Measurements from ENCODE around the gene FDXACB1.

Gene FDXACB1

DNA sequence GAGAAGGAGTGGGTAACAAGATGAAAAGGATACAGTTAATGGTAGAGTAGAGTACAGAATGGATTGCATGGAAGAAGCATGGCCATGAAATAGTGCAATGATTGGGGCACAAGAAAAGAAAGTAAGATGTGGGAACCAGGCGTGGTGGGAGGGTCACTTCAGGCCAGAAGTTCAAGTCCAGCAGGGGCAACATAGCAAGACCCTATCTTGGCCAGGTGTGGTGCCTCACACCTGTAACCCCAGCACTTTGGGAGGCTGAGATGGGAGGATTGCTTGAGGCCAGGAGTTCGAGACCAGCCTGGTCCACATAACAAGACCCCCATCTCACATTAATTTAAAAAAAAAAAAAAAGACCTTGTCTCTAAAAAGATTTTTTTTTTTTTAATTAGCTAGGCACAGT is 38.3 kb upstream of the FDXACB1 start:
- DNase-seq = no peak
- TF ChIP-seq, protein P1, sequence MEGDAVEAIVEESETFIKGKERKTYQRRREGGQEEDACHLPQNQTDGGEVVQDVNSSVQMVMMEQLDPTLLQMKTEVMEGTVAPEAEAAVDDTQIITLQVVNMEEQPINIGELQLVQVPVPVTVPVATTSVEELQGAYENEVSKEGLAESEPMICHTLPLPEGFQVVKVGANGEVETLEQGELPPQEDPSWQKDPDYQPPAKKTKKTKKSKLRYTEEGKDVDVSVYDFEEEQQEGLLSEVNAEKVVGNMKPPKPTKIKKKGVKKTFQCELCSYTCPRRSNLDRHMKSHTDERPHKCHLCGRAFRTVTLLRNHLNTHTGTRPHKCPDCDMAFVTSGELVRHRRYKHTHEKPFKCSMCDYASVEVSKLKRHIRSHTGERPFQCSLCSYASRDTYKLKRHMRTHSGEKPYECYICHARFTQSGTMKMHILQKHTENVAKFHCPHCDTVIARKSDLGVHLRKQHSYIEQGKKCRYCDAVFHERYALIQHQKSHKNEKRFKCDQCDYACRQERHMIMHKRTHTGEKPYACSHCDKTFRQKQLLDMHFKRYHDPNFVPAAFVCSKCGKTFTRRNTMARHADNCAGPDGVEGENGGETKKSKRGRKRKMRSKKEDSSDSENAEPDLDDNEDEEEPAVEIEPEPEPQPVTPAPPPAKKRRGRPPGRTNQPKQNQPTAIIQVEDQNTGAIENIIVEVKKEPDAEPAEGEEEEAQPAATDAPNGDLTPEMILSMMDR (IDR thresholded peaks at IDR 0.05; ENCODE audit: low read depth, low read length) = no peak
- Histone ChIP-seq H3K4me3 (ENCODE audit: low read depth, low read length) (no peak overlapping the region), H3K36me3 (no peaks in the 10 kb centered on the region), H3K9me3 (ENCODE audit: severe bottlenecking) (no peaks in the 10 kb centered on the region), H3K27ac (no peak overlapping the region), H3K27me3 (ENCODE audit: insufficient read depth, low read depth, severe bottlenecking) (no peaks in the 10 kb centered on the region)

DNA sequence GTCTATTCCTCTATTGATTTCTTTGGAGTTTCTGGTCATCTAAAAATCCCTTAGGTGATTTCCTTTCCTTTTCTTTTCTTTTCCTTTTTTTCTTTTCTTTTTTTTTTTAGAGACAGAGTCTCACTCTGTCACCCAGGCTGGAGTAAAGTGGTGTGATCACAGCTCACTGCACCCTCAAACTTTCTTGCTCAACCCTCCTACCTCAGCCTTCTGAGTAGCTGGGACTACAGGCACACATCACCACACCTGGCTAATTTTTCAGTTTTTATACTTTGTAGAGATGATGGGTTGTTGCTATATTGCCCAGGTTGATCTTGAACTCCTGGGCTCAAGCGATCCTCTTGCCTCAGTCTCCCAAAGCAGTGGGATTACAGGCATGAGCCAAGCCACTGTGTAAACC is 37.8 kb upstream of the FDXACB1 start:
- Histone ChIP-seq H3K4me3 (ENCODE audit: low read depth, low read length) (no peak overlapping the region), H3K9me3 (ENCODE audit: severe bottlenecking) (no peaks in the 10 kb centered on the region), H3K27me3 (ENCODE audit: insufficient read depth, low read depth, severe bottlenecking) (no peaks in the 10 kb centered on the region), H3K27ac (no peak overlapping the region), H3K36me3 (no peaks in the 10 kb centered on the region)
- TF ChIP-seq, protein P1 (IDR thresholded peaks at IDR 0.05; ENCODE audit: low read depth, low read length) = no peak
- DNase-seq = no peak

DNA sequence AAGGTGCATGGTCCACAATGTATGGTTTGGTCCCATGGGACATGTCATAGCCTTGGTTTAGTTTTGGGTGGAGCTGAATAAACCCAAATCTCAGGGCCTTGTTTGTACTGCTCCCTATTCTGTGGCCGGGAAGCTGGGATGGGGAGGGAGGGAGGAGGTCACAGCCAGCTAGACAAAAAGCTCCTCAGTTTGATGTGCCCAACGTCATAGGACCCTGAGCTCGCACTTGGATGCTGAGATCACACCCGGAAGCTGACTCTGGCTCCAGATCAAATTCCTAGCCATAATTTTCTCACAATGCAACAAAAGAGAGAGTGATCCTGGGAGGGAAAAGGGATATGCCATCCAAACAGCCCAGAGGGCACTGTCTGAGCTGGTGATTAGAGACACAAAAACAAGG is 35.0 kb upstream of the FDXACB1 start:
- no peak overlapping the region for H3K27ac ChIP-seq
- no peak overlapping the region for H3K4me3 ChIP-seq (ENCODE audit: low read depth, low read length)
- H3K9me3 ChIP-seq (ENCODE audit: severe bottlenecking) = no peaks in the 10 kb centered on the region
- H3K36me3 ChIP-seq = no peaks in the 10 kb centered on the region
- no peak for DNase-seq
- no peaks in the 10 kb centered on the region for H3K27me3 ChIP-seq (ENCODE audit: insufficient read depth, low read depth, severe bottlenecking)
- TF ChIP-seq, protein P1 (IDR thresholded peaks at IDR 0.05; ENCODE audit: low read depth, low read length) = no peak

DNA sequence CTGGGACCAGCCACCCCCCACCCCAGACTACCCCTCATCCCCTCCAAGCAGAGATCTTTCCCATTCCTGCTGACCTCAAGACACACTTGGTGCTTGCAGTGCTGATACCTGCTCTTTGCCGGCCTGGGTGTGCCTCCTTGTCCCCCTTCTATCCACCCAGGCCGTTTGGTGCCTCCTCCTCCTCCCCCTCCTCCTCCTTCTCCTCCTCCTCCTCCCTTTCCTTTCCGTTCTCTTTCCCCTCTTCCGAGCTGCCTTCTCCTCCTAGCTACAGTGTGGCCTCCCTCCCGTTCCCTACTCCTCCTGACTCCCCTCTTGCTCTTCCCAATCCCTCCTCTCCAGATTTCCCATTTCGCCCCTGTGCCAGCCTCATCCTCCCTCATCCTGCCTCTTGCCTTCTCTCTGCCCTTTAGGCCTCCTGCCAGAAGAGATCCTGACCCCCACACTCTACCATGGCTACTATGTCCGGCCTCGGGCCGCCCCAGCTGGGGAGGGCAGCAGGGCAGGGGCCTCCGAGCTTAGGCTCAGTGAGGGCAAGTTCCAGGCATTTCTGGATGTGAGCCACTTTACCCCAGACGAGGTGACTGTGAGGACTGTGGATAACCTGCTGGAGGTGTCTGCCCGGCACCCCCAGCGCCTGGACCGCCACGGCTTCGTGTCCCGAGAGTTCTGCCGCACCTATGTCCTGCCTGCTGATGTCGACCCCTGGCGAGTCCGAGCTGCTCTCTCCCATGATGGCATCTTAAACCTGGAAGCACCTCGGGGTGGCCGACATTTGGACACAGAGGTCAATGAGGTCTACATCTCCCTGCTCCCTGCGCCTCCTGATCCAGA is 34.3 kb upstream of the FDXACB1 start:
- no peak for DNase-seq
- Histone ChIP-seq H3K4me3 (ENCODE audit: low read depth, low read length) (no peak overlapping the region), H3K27me3 (ENCODE audit: insufficient read depth, low read depth, severe bottlenecking) (no peaks in the 10 kb centered on the region), H3K36me3 (no peaks in the 10 kb centered on the region), H3K27ac (no peak overlapping the region), H3K9me3 (ENCODE audit: severe bottlenecking) (no peaks in the 10 kb centered on the region)
- TF ChIP-seq, protein P1 (IDR thresholded peaks at IDR 0.05; ENCODE audit: low read depth, low read length) = no peak

DNA sequence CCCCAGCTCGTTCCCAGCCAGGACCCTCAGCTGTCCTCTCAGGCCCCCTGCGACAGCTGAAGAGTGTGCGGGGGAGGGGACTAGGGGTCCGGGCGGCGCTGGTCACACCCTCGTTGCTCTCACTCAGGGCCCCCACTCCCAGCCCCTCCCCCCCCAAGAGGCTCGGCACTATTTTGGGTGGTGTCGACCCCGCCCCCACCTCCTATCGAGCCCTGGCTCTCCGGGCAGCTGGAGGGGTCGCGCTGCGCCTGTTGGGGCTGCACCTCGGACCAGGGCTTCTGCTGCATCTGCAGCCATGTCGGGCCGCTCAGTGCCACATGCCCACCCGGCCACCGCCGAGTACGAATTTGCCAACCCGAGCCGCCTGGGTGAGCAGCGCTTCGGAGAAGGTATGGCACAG is 33.6 kb upstream of the FDXACB1 start, which contains the start of gene HSPB2:
Gene HSPB2 (plus strand): TSS at position 200 of the 400 bp plus-strand sequence. CDS start 96 bp downstream, at position 296.
- TF ChIP-seq, protein P1 (IDR thresholded peaks at IDR 0.05; ENCODE audit: low read depth, low read length) = no peak
- Histone ChIP-seq H3K36me3 (no peaks in the 10 kb centered on the region), H3K27ac (no peak within 1 kb of the TSS), H3K4me3 (ENCODE audit: low read depth, low read length) (no peak within 1 kb of the TSS), H3K9me3 (ENCODE audit: severe bottlenecking) (no peaks in the 10 kb centered on the region), H3K27me3 (ENCODE audit: insufficient read depth, low read depth, severe bottlenecking) (no peaks in the 10 kb centered on the region)
- no peak for DNase-seq
